GM12801 (cell line): ENCODE measurements around the gene CFAP410.

Experiments used
- TF ChIP-seq, protein P1 (sequence below): IDR thresholded peaks from one replicate; pipeline ENCODE4 v1.5.1; 2011; ENCODE audit warnings: control low read depth; ENCODE audit not compliant: insufficient read length; ENCODE audit errors: extremely low read depth

CFAP410 gene

DNA sequence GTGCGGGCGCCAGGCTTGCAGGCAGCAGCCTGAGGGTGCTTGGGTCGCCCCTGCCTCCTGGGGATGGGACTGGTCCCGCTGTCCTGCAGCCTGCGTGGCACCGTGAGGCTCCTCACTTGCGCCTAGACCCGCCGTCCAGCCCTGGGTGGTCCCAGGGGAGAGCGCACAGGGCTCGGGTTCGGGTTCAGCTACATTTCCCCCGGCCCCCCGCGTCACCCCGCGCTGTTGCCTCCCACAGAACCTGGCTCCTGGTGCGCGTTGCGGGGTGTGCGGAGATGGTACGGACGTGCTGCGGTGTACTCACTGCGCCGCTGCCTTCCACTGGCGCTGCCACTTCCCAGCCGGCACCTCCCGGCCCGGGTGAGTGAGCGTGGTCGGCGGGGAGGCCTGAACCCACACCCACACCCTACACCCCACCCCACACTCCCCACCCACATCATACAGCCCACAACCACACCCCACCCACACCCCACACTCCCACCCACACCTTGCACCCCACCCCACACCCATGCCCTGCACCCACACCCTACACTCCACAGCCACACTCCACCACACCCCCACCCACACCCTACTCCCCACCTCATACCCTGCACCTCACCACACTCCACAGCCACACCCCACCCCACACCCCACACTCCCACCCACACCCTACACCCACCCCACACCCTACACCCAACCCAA is 45.5 kb downstream of the CFAP410 start:
- TF ChIP-seq, protein P1, sequence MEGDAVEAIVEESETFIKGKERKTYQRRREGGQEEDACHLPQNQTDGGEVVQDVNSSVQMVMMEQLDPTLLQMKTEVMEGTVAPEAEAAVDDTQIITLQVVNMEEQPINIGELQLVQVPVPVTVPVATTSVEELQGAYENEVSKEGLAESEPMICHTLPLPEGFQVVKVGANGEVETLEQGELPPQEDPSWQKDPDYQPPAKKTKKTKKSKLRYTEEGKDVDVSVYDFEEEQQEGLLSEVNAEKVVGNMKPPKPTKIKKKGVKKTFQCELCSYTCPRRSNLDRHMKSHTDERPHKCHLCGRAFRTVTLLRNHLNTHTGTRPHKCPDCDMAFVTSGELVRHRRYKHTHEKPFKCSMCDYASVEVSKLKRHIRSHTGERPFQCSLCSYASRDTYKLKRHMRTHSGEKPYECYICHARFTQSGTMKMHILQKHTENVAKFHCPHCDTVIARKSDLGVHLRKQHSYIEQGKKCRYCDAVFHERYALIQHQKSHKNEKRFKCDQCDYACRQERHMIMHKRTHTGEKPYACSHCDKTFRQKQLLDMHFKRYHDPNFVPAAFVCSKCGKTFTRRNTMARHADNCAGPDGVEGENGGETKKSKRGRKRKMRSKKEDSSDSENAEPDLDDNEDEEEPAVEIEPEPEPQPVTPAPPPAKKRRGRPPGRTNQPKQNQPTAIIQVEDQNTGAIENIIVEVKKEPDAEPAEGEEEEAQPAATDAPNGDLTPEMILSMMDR = no peak

GRCh38 chr21:44292812-44293195 is 46.4 kb downstream of the CFAP410 start:
- TF ChIP-seq, protein P1 = no peak

DNA sequence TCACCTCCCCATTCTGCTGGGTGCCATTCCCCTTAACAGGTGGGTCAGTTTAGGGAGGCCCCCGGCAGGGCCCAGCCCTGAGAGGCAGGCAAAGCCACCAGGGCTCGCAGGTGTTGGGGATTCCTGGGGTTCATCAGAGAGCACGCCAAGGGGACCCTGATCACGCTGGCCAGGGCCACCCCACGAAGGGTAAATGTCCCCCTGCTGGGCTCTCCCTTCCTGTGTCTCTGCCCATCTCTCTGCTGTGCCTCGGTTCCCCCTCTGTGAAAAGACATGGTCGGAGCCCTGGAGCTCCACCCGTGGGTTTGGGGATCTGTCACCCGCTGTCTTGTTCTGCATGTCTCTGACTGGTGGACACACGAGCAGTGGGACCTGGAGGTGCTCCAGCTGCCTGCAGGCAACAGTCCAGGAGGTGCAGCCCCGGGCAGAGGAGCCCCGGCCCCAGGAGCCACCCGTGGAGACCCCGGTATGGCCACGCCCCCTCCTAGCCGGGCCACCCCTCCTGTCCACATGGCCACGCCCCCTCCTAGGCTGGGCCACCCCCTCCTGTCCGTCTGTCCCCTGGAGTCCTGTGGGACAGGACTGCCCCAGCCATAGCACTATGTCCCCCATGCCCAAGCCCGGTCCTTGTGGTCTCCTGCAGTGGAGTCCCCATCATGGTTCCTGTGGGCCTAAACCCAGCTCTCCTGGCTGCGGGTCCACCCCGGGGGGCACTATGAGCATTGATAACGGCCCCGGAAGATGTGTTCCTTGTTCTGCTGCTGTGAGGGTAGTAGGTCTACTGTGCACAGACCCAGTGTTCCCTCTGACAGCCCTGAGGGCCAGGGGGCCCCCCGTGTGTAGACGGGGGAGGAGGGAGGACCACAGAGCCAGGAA is 47.0 kb downstream of the CFAP410 start:
- TF ChIP-seq, protein P1 = no peak

DNA sequence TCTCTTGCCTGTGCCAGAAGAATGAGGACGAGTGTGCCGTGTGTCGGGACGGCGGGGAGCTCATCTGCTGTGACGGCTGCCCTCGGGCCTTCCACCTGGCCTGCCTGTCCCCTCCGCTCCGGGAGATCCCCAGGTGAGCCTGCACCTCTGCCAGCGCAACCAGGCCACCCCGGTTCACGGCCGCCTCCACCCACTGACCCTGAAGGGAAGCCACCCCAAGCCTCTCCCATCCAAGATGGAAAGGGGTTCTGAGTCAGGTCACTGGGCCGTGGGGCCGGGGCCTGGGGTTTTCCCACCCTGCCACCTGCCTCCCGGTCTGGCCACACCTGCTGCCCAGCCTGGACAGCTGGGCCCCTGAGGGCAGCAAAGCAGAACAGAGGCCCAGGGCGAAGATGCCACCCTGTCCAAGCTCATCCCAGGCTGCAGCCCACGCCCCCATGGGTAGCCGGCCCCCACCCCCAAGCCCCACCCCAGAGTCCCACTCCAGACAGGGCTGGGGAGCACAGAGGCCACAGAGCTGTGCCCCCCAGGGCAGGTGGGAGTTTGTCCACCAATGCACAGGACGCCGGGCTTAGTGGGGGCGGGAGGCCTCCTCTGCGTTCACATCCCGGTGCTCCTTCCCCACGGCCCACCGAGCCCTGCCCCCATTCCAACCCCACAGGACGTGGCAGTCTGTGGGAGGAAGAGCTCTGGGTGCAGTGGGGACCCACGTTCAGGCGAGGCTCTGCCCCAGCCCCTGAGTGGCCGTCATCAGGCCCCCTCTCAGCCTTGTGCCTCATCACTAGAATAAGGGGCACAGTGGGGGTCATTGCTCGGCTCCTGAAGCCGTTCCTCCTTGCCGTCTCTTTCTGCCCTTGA is 47.9 kb downstream of the CFAP410 start:
- TF ChIP-seq, protein P1 = no peak

DNA sequence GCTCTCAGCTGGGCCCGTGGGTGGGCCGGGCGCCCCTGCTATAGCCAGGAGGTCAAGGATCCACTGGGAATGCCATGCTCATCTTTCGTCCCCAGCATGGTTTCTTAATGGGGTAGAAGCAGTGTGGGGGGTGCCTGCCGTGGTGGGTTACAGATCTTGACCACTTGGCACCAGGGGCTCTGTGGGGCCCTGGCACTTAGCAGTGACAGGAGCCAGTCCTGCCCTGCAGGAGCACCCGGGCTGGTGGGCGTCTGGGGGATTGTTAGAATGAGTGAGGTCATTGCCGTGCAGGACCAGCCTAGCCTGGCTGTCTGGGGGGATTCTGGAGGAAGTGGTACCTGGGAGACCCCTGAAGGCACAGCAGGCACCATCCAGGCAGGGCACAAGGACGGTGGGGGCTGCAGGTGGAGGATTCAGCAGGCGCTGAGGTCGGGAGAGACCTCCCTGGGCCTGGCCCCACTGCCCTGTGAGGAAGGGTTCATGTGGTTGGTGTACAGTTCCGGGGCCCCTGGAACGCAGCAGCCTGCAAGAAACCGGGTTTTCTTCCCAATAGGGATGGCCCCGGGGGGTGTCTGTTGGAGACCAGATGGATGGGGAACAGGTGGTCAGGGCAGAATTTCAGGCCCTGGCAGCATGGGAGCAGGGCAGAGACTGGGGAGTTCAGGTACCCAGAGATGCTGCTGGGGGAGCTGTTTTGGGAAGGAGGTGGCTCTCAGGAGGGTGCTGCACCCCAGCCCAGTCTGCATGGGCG is 48.7 kb downstream of the CFAP410 start:
- TF ChIP-seq, protein P1 = no peak

- TF ChIP-seq, protein P1 = no peak
These were observed 49.7 kb downstream of the CFAP410 start for GRCh38 chr21:44289381-44290010.
